Erythroblast (primary cell): ENCODE data around the gene AGBL4.

Experiments used
- GATA1 ChIP-seq: IDR thresholded peaks from 2 replicates; pipeline ENCODE4 v1.6.1; 2011; ENCODE audit warnings: low read depth, mild to moderate bottlenecking, control low read depth, low read length, moderate library complexity
- POLR2A ChIP-seq: IDR thresholded peaks from 2 replicates; pipeline ENCODE4 v1.6.1; 2011; ENCODE audit warnings: mild to moderate bottlenecking, low read length

GRCh38 chr1:49408346-49408745, 615.4 kb downstream of the AGBL4 start:
- TF ChIP-seq POLR2A (no peak), GATA1 (no peak)
